Activated naive CD4-positive, alpha-beta T cell treated with anti-CD3 and anti-CD28 coated beads for 36 hours (primary cell): ENCODE measurements around the gene KYNU. TPM values are rescaled to one million over a fixed set of nuclear protein-coding genes. Genes with fewer than 3 reads are reported as not detected.

ENCODE experiments used
- CTCF ChIA-PET: fragments of 350-600 bp; sonication (Branson Sonifier 250); formaldehyde crosslinking; loops from one replicate; lab custom pipeline; 2021; ENCODE audit warnings: antibody characterized with exemption; lab: Charles Lee
- DNase-seq: peaks from one replicate; pipeline ENCODE4 v3.0.0-alpha.2; 2020
- H3K27ac Mint-ChIP-seq: one replicate; pipeline ENCODE4 v1.8.0; 2021; ENCODE audit warnings: mild to moderate bottlenecking, mixed read lengths
- H3K27me3 Mint-ChIP-seq: one replicate; pipeline ENCODE4 v1.8.0; 2021; ENCODE audit warnings: low read depth, mixed read lengths
- H3K36me3 Mint-ChIP-seq: one replicate; pipeline ENCODE4 v1.8.0; 2021; ENCODE audit warnings: low read depth, mixed read lengths
- H3K4me1 Mint-ChIP-seq: one replicate; pipeline ENCODE4 v1.8.0; 2021; ENCODE audit warnings: low read depth, mixed read lengths
- H3K4me3 Mint-ChIP-seq: one replicate; pipeline ENCODE4 v1.8.0; 2021; ENCODE audit warnings: mild to moderate bottlenecking, moderate library complexity, mixed read lengths
- H3K9me3 Mint-ChIP-seq: one replicate; pipeline ENCODE4 v1.8.0; 2021; ENCODE audit warnings: mixed read lengths
- intact Hi-C: fragments of 100-400 bp; cut with micrococcal nuclease; formaldehyde crosslinking; loops from one replicate; pipeline ENCODE4 v1.15.1; 2023
- total RNA-seq, 2 experiments: library from RNA; stranded (reverse); gene quantifications; one replicate each; pipeline ENCODE4 v1.2.3, GENCODE V29; 2021

KYNU gene
- total RNA-seq: not detected

DNA sequence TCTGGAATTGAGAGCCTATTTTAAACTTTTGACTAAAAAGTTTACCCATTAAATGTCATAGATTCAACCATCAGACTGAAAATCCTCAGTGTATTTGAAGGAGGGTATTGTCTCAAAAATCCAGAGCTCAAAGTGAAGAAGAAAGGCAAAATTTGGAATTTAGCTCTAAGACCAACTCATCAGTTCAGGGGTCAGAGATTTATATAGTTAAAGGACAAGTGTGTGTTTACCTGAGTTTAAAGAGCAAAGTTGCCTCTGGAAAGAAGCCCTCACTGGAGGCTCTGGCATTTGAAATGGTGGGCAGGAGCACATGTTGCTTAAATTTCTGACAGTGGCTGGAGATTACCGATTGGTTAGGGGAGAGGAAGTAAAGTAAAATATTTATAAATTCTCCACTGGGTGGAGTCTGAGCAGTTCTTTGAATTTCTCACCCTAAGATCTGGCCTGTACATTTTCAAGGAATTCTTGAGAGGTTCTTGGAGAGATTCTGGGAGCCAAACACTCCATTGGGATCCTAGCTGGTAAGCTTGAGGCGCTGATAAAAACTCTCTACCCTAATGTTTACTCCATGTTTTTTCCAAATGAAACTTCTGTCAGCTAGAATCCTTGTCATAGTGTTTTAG lies at the start of gene KYNU:
Gene KYNU, plus strand, starts transcription at position 449 of the 623 bp plus-strand sequence. CDS start 7,704 bp downstream, outside the sequence.
- CTCF ChIA-PET: no interaction called here
- intact Hi-C loops: no loop called here
- H3K9me3 Mint-ChIP-seq: no peaks in the 10 kb centered on the region
- H3K27ac Mint-ChIP-seq: no peak within 1 kb of the TSS
- no peak for DNase-seq
- H3K4me3 Mint-ChIP-seq: no peak within 1 kb of the TSS
- H3K36me3 Mint-ChIP-seq: no peaks in the 10 kb centered on the region
- no peaks in the 10 kb centered on the region for H3K4me1 Mint-ChIP-seq
- H3K27me3 Mint-ChIP-seq: no peaks in the 10 kb centered on the region

DNA sequence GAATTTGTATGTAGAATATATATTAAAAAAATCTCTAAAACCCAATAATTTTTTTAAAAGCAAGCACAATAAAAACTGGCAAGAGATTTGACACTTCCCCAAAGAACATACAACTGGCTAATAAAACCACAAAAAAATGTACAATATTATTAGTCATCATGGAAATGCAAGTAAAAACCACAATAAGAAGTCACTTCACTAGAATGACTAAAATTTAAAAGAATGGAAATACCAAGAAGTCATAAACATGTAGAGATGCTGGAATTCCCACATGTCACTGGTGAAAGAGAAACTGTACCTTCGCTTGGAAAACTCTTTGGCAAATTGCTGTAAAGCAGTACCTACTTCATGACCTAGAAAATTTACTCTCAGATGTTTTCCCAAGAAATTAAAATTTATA lies 43.4 kb upstream of the KYNU start:
- no peak overlapping the region for H3K27ac Mint-ChIP-seq
- no peaks in the 10 kb centered on the region for H3K9me3 Mint-ChIP-seq
- H3K27me3 Mint-ChIP-seq: no peaks in the 10 kb centered on the region
- CTCF ChIA-PET: no interaction called here
- intact Hi-C loops: no loop called here
- H3K36me3 Mint-ChIP-seq: no peaks in the 10 kb centered on the region
- no peaks in the 10 kb centered on the region for H3K4me1 Mint-ChIP-seq
- no peak for DNase-seq
- no peak overlapping the region for H3K4me3 Mint-ChIP-seq

DNA sequence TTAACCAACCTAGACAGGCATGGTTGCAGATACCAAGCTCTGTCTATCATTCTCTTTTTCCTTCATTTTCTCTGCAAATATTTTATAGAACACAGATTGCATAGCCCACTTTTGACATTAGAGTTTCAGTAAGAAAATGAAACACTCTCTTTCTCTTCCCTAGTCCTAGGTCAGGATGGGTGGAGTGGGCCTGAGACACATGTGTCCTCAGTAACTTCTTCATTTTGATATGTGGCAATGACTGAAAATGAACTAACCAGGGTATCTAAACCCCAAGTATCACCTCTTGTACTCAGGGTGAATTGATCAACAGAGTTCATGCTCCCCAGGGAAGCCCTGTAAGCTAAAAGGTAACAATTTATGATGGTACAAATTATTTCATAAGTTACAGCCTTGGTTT lies 37.0 kb upstream of the KYNU start:
- H3K9me3 Mint-ChIP-seq: no peaks in the 10 kb centered on the region
- H3K4me1 Mint-ChIP-seq: no peaks in the 10 kb centered on the region
- intact Hi-C loops: no loop called here
- CTCF ChIA-PET: no interaction called here
- no peak overlapping the region for H3K27ac Mint-ChIP-seq
- no peak for DNase-seq
- H3K4me3 Mint-ChIP-seq: no peak overlapping the region
- no peaks in the 10 kb centered on the region for H3K36me3 Mint-ChIP-seq
- H3K27me3 Mint-ChIP-seq: no peaks in the 10 kb centered on the region

DNA sequence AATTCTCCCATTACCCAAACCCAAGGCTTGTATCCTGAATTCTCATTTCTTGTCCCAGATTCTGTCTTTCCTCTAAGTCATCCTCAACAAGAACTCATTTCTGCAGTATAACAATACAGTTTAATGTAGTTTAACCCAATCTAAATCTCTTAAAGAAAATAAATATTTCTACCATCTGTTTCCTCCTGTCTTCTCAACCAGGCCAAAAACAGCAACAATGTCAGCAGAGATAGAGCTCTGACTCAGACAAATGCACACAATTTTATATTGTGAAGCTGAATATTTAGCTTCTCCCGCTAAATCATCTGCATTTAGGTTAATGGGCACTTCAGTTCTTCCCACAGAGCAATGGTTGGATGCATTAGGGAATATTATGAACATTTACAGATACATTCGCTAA lies 35.7 kb upstream of the KYNU start:
- Mint-ChIP-seq H3K4me3 (no peak overlapping the region), H3K9me3 (no peaks in the 10 kb centered on the region), H3K4me1 (no peaks in the 10 kb centered on the region), H3K36me3 (no peaks in the 10 kb centered on the region), H3K27ac (no peak overlapping the region), H3K27me3 (no peaks in the 10 kb centered on the region)
- CTCF ChIA-PET: no interaction called here
- DNase-seq: no peak
- intact Hi-C loops: no loop called here

DNA sequence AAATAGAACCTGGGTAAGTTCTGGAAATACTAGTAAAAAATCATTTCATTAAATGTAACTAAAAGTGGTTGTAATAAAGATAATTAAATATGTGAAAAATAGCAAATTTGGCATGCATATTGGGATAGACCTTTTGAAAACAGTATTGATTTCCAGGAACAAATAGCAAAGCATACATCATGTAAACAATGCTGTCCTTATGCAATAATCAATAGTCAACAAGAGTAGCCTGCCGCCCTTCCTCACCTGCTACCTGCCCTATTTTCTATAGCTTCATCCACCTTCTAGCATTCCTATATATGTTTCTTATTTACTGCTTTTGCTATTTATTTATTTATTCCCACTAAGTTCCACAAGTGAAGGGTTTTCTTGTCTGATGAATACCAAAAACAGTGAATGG lies 35.1 kb upstream of the KYNU start:
- no peaks in the 10 kb centered on the region for H3K9me3 Mint-ChIP-seq
- no peaks in the 10 kb centered on the region for H3K27me3 Mint-ChIP-seq
- intact Hi-C loops: no loop called here
- no peak overlapping the region for H3K4me3 Mint-ChIP-seq
- H3K27ac Mint-ChIP-seq: no peak overlapping the region
- no peaks in the 10 kb centered on the region for H3K36me3 Mint-ChIP-seq
- CTCF ChIA-PET: no interaction called here
- no peak for DNase-seq
- no peaks in the 10 kb centered on the region for H3K4me1 Mint-ChIP-seq

DNA sequence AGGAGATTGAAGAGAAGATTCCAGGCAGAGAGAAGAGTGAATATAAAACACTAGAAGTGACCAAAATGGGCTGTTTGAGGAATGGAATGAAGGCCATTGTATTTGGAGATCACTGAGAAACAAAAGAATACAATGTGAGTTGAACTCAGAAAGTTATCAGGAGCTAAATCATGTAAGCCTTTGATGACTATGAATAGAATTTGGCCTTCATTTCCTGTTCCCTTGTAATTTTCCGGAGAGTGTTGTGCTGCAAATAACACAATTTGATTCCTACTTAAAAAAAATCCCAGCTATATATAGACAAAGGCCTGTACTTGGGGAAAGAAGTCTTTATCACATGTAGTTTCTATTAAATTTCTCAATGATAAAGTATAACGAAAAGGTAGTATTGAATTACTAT lies 33.7 kb upstream of the KYNU start:
- H3K27me3 Mint-ChIP-seq: no peaks in the 10 kb centered on the region
- H3K36me3 Mint-ChIP-seq: no peaks in the 10 kb centered on the region
- H3K4me1 Mint-ChIP-seq: no peaks in the 10 kb centered on the region
- H3K9me3 Mint-ChIP-seq: no peaks in the 10 kb centered on the region
- H3K27ac Mint-ChIP-seq: no peak overlapping the region
- CTCF ChIA-PET: no interaction called here
- no peak for DNase-seq
- no peak overlapping the region for H3K4me3 Mint-ChIP-seq
- intact Hi-C loops: no loop called here

DNA sequence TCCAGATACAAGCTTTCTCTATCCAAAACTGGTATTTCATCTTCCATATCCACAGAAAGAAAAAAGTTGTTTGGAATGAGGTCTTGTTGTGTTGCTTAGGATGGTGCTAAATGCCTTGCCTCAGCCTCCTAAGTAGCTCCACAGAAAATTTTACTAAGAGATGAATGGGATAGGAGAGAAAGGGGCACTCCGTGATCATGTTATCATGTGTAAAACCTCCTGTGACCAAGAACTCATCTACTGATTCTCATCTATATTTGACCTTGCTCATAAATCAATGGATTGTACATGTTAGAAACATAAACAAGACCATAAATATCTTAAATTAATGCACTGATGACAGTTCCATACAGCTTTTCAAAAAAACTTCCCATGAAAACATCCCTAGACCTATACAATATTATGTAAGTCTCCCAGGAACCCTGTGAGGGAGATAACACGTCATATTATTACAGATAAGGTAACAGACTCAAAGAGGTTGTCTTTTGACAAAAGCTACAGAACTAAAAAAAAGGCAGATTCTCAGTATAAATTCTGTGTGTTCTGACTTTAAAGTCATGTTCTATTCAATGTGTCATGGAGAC lies 29.3 kb upstream of the KYNU start:
- Mint-ChIP-seq H3K4me1 (no peaks in the 10 kb centered on the region), H3K27me3 (no peaks in the 10 kb centered on the region), H3K36me3 (no peaks in the 10 kb centered on the region), H3K27ac (no peak overlapping the region), H3K4me3 (no peak overlapping the region), H3K9me3 (no peaks in the 10 kb centered on the region)
- no peak for DNase-seq
- intact Hi-C loops: no loop called here
- CTCF ChIA-PET: no interaction called here

DNA sequence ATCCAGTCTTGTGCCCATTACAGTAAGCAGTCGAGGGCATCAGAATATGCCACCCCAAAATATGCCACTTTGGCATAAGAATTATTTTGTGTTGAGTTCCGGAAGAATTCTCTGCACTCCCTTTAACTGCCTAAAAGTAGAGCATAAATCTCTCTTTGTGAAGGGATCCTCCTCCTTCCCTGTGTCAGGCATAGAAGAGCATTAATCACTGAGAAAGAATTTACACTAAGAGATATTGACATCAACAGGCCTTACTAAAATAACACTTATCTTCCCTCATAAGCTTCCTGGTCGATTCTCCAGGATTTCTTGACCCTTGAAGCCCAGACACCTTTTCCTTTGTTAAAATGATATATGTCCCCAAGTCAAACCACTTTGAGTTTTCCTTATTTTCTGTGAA lies 27.6 kb upstream of the KYNU start:
- no peaks in the 10 kb centered on the region for H3K4me1 Mint-ChIP-seq

DNA sequence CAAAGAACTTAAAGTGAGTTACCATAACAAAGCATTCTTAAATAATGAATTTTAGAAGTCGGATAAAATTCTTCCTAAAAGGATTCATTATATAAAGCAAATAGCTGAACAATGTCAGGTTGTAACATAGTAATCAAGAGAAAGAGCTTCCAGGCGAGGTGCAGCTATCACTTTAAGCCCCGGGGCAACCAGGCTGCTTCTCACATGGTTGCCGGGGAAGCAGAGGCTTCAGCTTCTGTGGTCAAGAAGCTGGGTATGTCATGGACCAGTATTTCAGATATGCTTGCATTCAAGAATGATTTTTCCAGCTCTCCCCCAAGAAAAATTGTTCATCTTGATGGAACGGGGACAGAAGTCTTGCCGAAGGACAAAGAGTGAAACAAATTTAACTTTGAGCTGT lies 23.6 kb upstream of the KYNU start:
- no peaks in the 10 kb centered on the region for H3K27me3 Mint-ChIP-seq
- no peak overlapping the region for H3K4me3 Mint-ChIP-seq
- H3K27ac Mint-ChIP-seq: no peak overlapping the region
- CTCF ChIA-PET: no interaction called here
- peaks cover 1% of the 10 kb centered on the region for H3K9me3 Mint-ChIP-seq
- no peak for DNase-seq
- H3K36me3 Mint-ChIP-seq: no peaks in the 10 kb centered on the region
- H3K4me1 Mint-ChIP-seq: no peaks in the 10 kb centered on the region
- intact Hi-C loops: no loop called here

More for the DNA sequence above, 27.6 kb upstream of the KYNU start:
- Mint-ChIP-seq H3K9me3 (no peaks in the 10 kb centered on the region), H3K4me3 (no peak overlapping the region), H3K27me3 (no peaks in the 10 kb centered on the region), H3K36me3 (no peaks in the 10 kb centered on the region), H3K27ac (no peak overlapping the region)
- intact Hi-C loops: no loop called here
- DNase-seq: no peak
- CTCF ChIA-PET: no interaction called here

DNA sequence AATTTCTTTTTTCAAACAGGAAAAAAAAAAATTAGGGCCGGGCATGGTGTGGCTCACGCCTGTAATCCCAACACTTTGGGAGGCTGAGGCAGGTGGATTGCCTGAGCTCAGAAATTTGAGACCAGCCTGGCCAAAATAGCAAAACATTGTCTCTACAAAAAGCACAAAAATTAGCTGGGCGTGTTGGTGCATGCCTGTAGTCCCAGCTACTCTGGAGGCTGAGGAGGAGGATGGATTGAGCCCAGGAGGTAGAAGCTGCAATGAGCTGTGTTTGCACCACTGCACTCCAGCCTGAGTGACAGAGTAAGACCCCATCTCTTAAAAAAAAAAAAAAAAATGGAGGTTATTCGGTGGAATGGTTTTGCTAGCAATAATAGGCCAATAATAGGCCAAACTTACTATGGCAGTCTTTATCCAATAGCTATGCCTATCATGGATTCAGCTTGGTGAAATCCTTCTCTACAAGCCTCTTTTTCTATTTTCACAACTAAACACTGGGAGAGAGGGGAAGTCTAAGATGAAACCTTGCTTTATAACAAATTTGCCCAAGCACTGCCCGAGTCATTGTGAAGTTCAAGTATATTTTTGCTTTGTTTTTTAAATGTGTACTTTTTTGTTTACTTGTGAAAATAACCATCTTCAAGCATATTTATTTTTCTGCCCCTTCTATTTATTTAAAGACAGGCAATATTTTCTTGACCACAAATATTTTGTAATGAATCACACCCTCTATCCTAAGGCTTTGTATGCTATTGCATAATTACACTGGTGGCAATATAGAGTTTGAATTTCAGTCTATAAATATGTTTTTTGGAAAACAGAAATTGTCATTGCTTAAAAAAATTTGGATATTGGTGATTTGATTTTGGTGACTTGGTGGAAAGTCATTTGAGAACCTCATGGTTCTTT lies 20.0 kb upstream of the KYNU start:
- Mint-ChIP-seq H3K27me3 (no peaks in the 10 kb centered on the region), H3K4me3 (no peak overlapping the region), H3K4me1 (no peaks in the 10 kb centered on the region), H3K27ac (no peak overlapping the region), H3K36me3 (no peaks in the 10 kb centered on the region), H3K9me3 (peaks cover 1% of the 10 kb centered on the region)
- no peak for DNase-seq
- CTCF ChIA-PET: no interaction called here
- intact Hi-C loops: no loop called here

DNA sequence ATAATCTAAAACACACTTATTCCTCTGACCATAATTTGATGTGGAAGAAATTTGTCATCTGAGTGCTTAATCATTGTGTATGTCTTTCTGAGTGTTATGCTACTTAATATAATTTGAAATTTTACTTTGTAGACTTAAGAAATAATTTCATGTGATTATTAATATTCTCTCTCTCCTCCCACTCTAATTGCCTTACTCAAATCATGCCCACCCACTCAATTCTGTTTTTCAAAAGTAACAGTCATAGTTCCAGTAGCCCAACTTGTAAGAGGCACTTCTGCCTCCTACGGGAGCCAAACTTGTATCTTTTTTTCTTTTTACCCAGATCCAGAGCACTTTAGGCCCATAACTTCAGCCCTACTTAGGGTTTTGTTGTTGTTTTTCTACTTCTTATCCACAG lies 18.5 kb upstream of the KYNU start:
- CTCF ChIA-PET: no interaction called here
- H3K36me3 Mint-ChIP-seq: no peaks in the 10 kb centered on the region
- peaks cover 1% of the 10 kb centered on the region for H3K9me3 Mint-ChIP-seq
- no peaks in the 10 kb centered on the region for H3K27me3 Mint-ChIP-seq
- no peak overlapping the region for H3K27ac Mint-ChIP-seq
- no peak for DNase-seq
- no peaks in the 10 kb centered on the region for H3K4me1 Mint-ChIP-seq
- intact Hi-C loops: no loop called here
- no peak overlapping the region for H3K4me3 Mint-ChIP-seq

DNA sequence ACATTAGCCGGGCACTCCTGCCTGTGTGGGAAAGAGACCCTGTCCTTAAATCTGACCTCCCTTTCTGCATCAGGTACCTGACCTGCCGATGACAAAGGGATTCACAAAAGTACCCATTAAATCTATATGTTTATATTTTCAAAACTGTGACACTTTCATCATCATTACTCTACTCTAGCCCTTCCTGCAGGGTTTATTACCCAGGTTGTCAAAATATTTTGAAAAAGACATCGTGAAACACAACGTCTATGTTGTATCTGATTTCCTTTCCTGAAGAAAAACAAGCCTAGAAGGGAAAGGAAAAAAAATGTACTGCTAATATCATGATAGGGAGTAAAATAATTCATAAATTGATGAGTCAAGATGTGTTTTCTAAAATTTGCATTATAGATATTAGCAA lies 15.2 kb upstream of the KYNU start:
- Mint-ChIP-seq H3K27ac (no peak overlapping the region), H3K4me1 (no peaks in the 10 kb centered on the region), H3K36me3 (no peaks in the 10 kb centered on the region), H3K9me3 (no peaks in the 10 kb centered on the region), H3K4me3 (no peak overlapping the region), H3K27me3 (no peaks in the 10 kb centered on the region)
- no peak for DNase-seq
- CTCF ChIA-PET: no interaction called here
- intact Hi-C loops: no loop called here

DNA sequence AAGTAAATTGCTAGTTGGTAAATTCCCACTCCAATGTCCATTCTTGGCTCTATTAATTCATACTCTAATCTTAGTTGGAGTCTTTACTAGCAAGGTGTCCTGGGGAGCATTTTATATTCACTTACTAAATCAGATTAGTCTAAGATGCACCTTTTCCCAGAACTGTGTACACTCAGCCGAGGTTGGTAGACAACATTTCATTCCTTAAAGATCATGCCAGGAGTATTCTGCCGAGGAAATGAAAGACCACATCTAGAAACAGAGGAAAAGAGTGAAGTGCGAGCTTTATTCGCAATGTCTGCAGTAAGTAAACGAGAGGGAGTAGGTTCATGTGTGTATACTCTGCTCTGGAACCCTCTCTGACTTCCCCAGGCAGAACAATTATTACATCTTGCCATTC lies 14.6 kb upstream of the KYNU start:
- H3K4me3 Mint-ChIP-seq: no peak overlapping the region
- H3K9me3 Mint-ChIP-seq: no peaks in the 10 kb centered on the region
- no peak overlapping the region for H3K27ac Mint-ChIP-seq
- CTCF ChIA-PET: no interaction called here
- no peaks in the 10 kb centered on the region for H3K27me3 Mint-ChIP-seq
- no peaks in the 10 kb centered on the region for H3K4me1 Mint-ChIP-seq
- intact Hi-C loops: no loop called here
- no peak for DNase-seq
- no peaks in the 10 kb centered on the region for H3K36me3 Mint-ChIP-seq
